ENCODE results near the gene GRAMD1B. TPM values are rescaled to one million over a fixed set of nuclear protein-coding genes. Genes with fewer than 3 reads are reported as not detected.

The GRAMD1B gene
- total RNA-seq, 2 experiments from 2014 or later: 91.6 to 91.8 TPM

GRCh38 chr11:123576501-123576900 is 146.4 kb downstream of the GRAMD1B start:
- ChIA-PET CTCF (interaction anchor here (0.6 to 1.5 kb wide), 23 partner anchors 9 to 566 kb away, joined by 3 to 13 read pairs (median 4); no protein-coding TSS in a partner anchor), POLR2A (no interaction called here)
- H3K4me3 Mint-ChIP-seq: no peak overlapping the region
- no peaks in the 10 kb centered on the region for H3K27me3 Mint-ChIP-seq
- DNase-seq: no peak
- peaks cover 34% of the 10 kb centered on the region for H3K4me1 Mint-ChIP-seq
- H3K36me3 Mint-ChIP-seq (ENCODE audit: low read depth): peaks cover 19% of the 10 kb centered on the region
- H3K27ac Mint-ChIP-seq: no peak overlapping the region
- no peaks in the 10 kb centered on the region for H3K9me3 Mint-ChIP-seq

DNA sequence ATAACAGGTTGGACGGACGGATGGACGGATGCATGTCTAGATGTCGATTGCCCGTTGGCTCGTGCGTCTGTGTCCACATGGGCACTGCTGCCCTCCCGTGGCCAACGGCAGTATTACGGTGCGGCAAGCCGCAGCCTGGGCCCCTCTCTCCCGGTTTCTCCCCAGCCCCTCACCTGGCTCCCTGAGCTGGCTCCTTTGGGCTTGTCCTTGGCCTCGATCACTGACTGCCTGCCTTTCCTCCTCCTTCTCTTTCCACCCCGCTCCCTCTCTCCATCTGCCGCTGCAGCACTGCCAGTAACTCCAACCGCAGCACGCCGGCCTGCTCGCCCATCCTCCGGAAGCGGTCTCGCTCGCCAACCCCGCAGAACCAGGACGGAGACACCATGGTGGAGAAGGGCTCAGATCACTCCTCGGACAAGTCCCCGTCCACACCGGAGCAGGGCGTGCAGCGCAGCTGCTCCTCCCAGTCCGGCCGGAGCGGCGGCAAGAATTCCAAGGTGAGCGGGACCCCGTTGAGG is 147.1 kb downstream of the GRAMD1B start:
- Mint-ChIP-seq H3K4me3 (no peak overlapping the region), H3K36me3 (ENCODE audit: low read depth) (peaks cover 19% of the 10 kb centered on the region), H3K9me3 (no peaks in the 10 kb centered on the region), H3K4me1 (peaks cover 34% of the 10 kb centered on the region), H3K27ac (no peak overlapping the region), H3K27me3 (no peaks in the 10 kb centered on the region)
- POLR2A ChIA-PET: no interaction called here
- CTCF ChIA-PET: interaction anchor here (0.6 to 1.5 kb wide), 20 partner anchors 9 to 474 kb away, joined by 3 to 13 read pairs (median 4); no protein-coding TSS in a partner anchor
- DNase-seq: peak; percentile 66

GRCh38 chr11:123578778-123579481 is 148.9 kb downstream of the GRAMD1B start:
- peaks cover 38% of the 10 kb centered on the region for H3K4me1 Mint-ChIP-seq
- no peak for DNase-seq
- H3K36me3 Mint-ChIP-seq (ENCODE audit: low read depth): peaks cover 28% of the 10 kb centered on the region
- POLR2A ChIA-PET: no interaction called here
- no peaks in the 10 kb centered on the region for H3K27me3 Mint-ChIP-seq
- CTCF ChIA-PET: interaction anchor here (0.6 kb wide), 1 partner anchor 444 kb away, joined by 3 read pairs; no protein-coding TSS in a partner anchor
- H3K27ac Mint-ChIP-seq: no peak overlapping the region
- no peak overlapping the region for H3K4me3 Mint-ChIP-seq
- no peaks in the 10 kb centered on the region for H3K9me3 Mint-ChIP-seq

- Mint-ChIP-seq H3K4me3 (no peak overlapping the region), H3K27me3 (no peaks in the 10 kb centered on the region), H3K9me3 (no peaks in the 10 kb centered on the region), H3K36me3 (ENCODE audit: low read depth) (peaks cover 28% of the 10 kb centered on the region), H3K4me1 (peaks cover 36% of the 10 kb centered on the region), H3K27ac (no peak overlapping the region)
- no peak for DNase-seq
- CTCF ChIA-PET: interaction anchor here (0.6 to 1.8 kb wide), 6 partner anchors 12 to 444 kb away, joined by 3 to 11 read pairs (median 6); no protein-coding TSS in a partner anchor
- POLR2A ChIA-PET: no interaction called here
Observed at GRCh38 chr11:123579482-123579812, 149.4 kb downstream of the GRAMD1B start.

DNA sequence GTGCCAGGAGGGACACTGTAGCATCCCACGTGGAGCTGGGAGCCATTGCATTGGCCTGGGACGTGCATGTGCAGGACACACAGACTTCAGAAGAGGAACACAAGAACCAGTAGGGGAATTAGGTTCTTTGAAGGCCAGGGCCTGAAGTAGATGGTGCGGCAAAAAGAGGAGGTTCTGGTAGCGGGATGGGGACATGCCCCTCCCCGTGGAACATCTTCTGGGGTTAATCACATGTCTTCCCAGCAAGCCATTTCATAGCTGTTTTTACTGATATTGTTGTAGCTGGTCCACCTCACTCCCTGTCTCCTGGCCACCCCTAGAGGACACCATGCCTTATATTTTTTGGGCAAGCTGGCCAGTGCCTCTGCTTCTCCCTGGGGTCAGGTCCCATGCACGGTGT is 150.1 kb downstream of the GRAMD1B start:
- DNase-seq: no peak
- H3K27ac Mint-ChIP-seq: no peak overlapping the region
- peaks cover 32% of the 10 kb centered on the region for H3K4me1 Mint-ChIP-seq
- peaks cover 28% of the 10 kb centered on the region for H3K36me3 Mint-ChIP-seq (ENCODE audit: low read depth)
- POLR2A ChIA-PET: no interaction called here
- no peak overlapping the region for H3K4me3 Mint-ChIP-seq
- CTCF ChIA-PET: interaction anchor here (0.6 to 2.0 kb wide), 22 partner anchors 9 to 846 kb away, joined by 3 to 28 read pairs (median 4); no protein-coding TSS in a partner anchor
- H3K27me3 Mint-ChIP-seq: no peaks in the 10 kb centered on the region
- H3K9me3 Mint-ChIP-seq: no peaks in the 10 kb centered on the region

- H3K27ac Mint-ChIP-seq: no peak overlapping the region
- POLR2A ChIA-PET: no interaction called here
- CTCF ChIA-PET: interaction anchor here (0.6 to 2.0 kb wide), 29 partner anchors 9 to 845 kb away, joined by 3 to 28 read pairs (median 4); no protein-coding TSS in a partner anchor
- DNase-seq: peak; percentile 71
- H3K4me3 Mint-ChIP-seq: no peak overlapping the region
- H3K27me3 Mint-ChIP-seq: no peaks in the 10 kb centered on the region
- peaks cover 28% of the 10 kb centered on the region for H3K36me3 Mint-ChIP-seq (ENCODE audit: low read depth)
- peaks cover 32% of the 10 kb centered on the region for H3K4me1 Mint-ChIP-seq
- H3K9me3 Mint-ChIP-seq: no peaks in the 10 kb centered on the region
Observed at GRCh38 chr11:123580557-123581275, 150.6 kb downstream of the GRAMD1B start.

DNA sequence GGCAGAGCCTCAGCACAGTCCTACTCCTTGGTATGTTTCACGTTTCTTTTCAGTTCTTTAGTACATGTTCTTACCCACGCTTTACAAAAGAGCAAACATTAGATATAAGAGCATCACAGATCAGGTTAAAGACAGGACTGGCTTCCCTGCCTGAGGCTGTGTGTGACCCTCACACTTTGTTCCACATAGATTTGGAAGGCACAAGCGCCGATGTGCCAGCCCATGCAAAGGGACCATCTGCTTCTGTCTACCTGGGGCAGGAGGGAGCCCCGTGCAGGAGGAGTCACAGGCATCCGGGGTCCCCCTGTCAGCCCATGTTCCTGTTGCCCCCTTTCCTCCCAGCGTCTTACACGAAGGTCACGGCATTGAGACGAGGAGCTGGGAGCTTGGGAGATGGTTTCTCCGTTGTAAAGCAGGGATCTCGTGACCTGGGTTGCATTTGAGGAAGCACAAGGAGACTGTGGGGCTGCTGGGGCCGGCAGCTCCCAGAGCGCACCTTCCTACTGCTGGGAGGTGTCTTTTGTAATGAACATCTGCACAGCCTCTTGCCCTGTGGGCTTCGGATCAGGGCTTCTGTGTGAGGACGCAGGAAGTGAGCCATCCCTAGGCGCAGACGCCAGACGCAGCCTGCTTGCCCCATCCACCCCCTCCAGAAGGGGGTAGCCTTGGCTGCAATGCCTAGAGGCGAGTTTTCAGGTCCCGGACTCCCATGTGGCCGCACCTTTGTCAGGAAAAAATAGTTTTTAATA is 151.8 kb downstream of the GRAMD1B start:
- no peak overlapping the region for H3K27ac Mint-ChIP-seq
- peaks cover 28% of the 10 kb centered on the region for H3K36me3 Mint-ChIP-seq (ENCODE audit: low read depth)
- H3K4me3 Mint-ChIP-seq: no peak overlapping the region
- H3K9me3 Mint-ChIP-seq: no peaks in the 10 kb centered on the region
- DNase-seq: no peak
- H3K4me1 Mint-ChIP-seq: peaks cover 23% of the 10 kb centered on the region
- POLR2A ChIA-PET: no interaction called here
- no peaks in the 10 kb centered on the region for H3K27me3 Mint-ChIP-seq
- CTCF ChIA-PET: interaction anchor here (1.3 to 2.0 kb wide), 6 partner anchors 8 to 254 kb away, joined by 4 to 28 read pairs (median 6); no protein-coding TSS in a partner anchor

- ChIA-PET POLR2A (no interaction called here), CTCF (interaction anchor here (0.5 to 1.2 kb wide), 4 partner anchors 124 to 1025 kb away, joined by 3 to 6 read pairs (median 3); no protein-coding TSS in a partner anchor)
- H3K4me1 Mint-ChIP-seq: peaks cover 19% of the 10 kb centered on the region
- H3K27ac Mint-ChIP-seq: peak overlapping the region; percentile 17
- no peak overlapping the region for H3K4me3 Mint-ChIP-seq
- no peak for DNase-seq
- H3K9me3 Mint-ChIP-seq: no peaks in the 10 kb centered on the region
- H3K36me3 Mint-ChIP-seq (ENCODE audit: low read depth): peaks cover 21% of the 10 kb centered on the region
- H3K27me3 Mint-ChIP-seq: no peaks in the 10 kb centered on the region
Observed at GRCh38 chr11:123582992-123583504, 153.0 kb downstream of the GRAMD1B start.

- DNase-seq: no peak
- CTCF ChIA-PET: no interaction called here
- Mint-ChIP-seq H3K4me3 (no peak overlapping the region), H3K27ac (no peak overlapping the region), H3K36me3 (ENCODE audit: low read depth) (peaks cover 18% of the 10 kb centered on the region), H3K27me3 (no peaks in the 10 kb centered on the region), H3K9me3 (no peaks in the 10 kb centered on the region), H3K4me1 (peaks cover 19% of the 10 kb centered on the region)
- POLR2A ChIA-PET: no interaction called here
Observed at GRCh38 chr11:123584186-123584585, 154.1 kb downstream of the GRAMD1B start.

DNA sequence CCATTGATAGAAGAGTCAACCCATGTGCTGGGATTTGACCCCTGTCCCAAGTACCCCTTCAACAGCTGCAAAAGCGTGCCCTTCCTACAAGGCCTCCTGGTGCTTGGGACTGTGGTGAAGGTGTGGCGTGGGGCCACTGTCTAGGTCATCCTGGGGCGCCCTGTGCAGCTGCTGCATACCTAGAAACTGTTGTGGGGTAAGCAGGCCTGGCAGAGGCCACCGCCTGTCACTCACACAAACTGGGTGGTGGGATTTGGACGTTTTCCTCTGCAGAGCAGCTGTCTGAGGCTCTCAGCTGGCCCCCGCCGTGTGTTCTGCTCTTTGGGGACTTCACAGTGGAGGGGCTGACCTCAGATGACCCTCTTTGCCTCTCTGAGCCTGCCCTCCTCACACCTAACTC is 154.7 kb downstream of the GRAMD1B start:
- H3K27me3 Mint-ChIP-seq: no peaks in the 10 kb centered on the region
- DNase-seq: no peak
- ChIA-PET CTCF (interaction anchor here (2.4 kb wide), 1 partner anchor 8 kb away, joined by 6 read pairs; no protein-coding TSS in a partner anchor), POLR2A (no interaction called here)
- no peaks in the 10 kb centered on the region for H3K9me3 Mint-ChIP-seq
- peaks cover 19% of the 10 kb centered on the region for H3K4me1 Mint-ChIP-seq
- H3K4me3 Mint-ChIP-seq: no peak overlapping the region
- H3K27ac Mint-ChIP-seq: no peak overlapping the region
- H3K36me3 Mint-ChIP-seq (ENCODE audit: low read depth): peaks cover 18% of the 10 kb centered on the region

DNA sequence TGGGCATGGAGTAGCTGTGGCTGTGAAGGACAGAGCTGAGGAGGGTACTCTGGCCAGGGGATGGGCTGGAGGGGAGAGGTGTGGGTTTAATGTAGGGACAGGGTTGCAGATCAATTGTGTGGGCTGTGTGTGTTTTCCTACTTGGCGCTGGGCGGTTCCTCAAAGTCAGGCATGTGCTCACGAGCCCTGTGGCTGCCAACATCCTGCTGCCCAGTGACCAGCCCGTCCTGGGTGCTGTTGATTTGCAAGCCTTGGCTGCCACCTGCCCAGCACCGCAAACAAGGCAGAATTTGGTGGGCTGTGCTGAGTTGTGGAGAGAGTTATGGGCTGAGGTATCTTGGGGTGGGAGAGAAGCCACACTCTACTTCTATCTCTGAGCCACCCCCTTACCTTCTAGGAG is 155.1 kb downstream of the GRAMD1B start:
- H3K4me1 Mint-ChIP-seq: peaks cover 15% of the 10 kb centered on the region
- H3K36me3 Mint-ChIP-seq (ENCODE audit: low read depth): peaks cover 18% of the 10 kb centered on the region
- no peak overlapping the region for H3K4me3 Mint-ChIP-seq
- H3K27ac Mint-ChIP-seq: peak overlapping the region; percentile 54
- ChIA-PET CTCF (interaction anchor here (2.4 kb wide), 1 partner anchor 8 kb away, joined by 6 read pairs; no protein-coding TSS in a partner anchor), POLR2A (no interaction called here)
- no peaks in the 10 kb centered on the region for H3K9me3 Mint-ChIP-seq
- no peak for DNase-seq
- no peaks in the 10 kb centered on the region for H3K27me3 Mint-ChIP-seq

DNA sequence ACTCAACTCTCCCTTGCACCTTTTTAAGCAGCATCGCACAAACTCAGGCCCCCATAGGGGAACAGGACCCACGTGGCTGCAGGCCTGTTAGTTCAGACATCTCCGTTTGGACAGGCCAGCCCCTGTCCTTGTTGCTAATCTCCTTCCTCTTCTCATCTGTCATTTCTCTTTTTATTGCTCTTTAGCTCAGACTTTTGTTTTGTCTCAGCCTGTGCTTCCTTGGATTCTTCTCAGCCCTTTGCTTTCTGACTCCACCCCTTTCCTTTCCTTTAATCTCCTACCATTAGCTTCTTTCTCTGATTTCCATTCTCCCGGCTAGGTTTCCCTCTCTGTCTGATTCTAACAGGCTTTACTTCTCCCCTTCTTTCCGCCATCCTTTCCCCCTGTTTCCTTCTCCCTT is 155.6 kb downstream of the GRAMD1B start:
- Mint-ChIP-seq H3K36me3 (ENCODE audit: low read depth) (peaks cover 13% of the 10 kb centered on the region), H3K27ac (no peak overlapping the region), H3K4me3 (no peak overlapping the region), H3K4me1 (peaks cover 11% of the 10 kb centered on the region), H3K27me3 (no peaks in the 10 kb centered on the region), H3K9me3 (no peaks in the 10 kb centered on the region)
- POLR2A ChIA-PET: no interaction called here
- CTCF ChIA-PET: interaction anchor here (0.7 to 2.4 kb wide), 2 partner anchors 9 to 122 kb away, joined by 4 to 6 read pairs; no protein-coding TSS in a partner anchor
- DNase-seq: no peak
